ENCODE results near the gene PPP2R2C.

Gene PPP2R2C

DNA sequence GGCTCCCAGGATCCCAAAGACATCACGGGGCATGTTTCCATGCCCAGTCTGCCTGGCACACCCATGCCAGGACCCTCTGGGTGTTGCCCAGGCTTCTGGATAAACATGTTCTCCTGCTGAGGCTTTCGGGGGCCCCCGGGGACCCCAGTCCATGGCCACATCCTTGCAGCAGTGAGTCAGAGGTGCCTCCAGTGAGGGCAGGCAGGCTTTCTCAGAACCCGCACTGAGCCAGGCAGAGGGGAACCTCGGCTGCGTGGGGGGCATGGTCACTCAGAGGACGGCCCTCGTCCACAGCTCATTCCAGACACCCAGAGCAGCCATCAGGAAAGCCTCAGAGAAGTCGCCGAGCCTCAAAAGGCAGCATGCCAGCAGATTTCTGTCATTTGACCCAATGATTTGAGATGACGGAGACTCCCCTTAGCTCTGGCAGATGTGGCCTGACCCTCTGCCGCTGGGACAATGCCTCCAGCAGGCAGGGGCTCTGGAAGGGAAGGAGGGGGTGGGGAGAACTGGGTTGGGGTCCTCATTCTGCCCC, 54.8 kb downstream of the PPP2R2C start:
- DNase-seq (ENCODE audit: extremely low read depth, low read depth): no peak
- H3K4me3 ChIP-seq (replicated peaks; ENCODE audit: low read depth, low read length): no peak overlapping the region
- TF ChIP-seq, protein P1, sequence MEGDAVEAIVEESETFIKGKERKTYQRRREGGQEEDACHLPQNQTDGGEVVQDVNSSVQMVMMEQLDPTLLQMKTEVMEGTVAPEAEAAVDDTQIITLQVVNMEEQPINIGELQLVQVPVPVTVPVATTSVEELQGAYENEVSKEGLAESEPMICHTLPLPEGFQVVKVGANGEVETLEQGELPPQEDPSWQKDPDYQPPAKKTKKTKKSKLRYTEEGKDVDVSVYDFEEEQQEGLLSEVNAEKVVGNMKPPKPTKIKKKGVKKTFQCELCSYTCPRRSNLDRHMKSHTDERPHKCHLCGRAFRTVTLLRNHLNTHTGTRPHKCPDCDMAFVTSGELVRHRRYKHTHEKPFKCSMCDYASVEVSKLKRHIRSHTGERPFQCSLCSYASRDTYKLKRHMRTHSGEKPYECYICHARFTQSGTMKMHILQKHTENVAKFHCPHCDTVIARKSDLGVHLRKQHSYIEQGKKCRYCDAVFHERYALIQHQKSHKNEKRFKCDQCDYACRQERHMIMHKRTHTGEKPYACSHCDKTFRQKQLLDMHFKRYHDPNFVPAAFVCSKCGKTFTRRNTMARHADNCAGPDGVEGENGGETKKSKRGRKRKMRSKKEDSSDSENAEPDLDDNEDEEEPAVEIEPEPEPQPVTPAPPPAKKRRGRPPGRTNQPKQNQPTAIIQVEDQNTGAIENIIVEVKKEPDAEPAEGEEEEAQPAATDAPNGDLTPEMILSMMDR (IDR thresholded peaks at IDR 0.05; ENCODE audit: low read depth, low read length, missing control alignments): no peak

GRCh38 chr4:6416518-6417286, 55.7 kb downstream of the PPP2R2C start:
- no peak for DNase-seq (ENCODE audit: extremely low read depth, low read depth)
- TF ChIP-seq, protein P1 (IDR thresholded peaks at IDR 0.05; ENCODE audit: low read depth, low read length, missing control alignments): no peak

DNA sequence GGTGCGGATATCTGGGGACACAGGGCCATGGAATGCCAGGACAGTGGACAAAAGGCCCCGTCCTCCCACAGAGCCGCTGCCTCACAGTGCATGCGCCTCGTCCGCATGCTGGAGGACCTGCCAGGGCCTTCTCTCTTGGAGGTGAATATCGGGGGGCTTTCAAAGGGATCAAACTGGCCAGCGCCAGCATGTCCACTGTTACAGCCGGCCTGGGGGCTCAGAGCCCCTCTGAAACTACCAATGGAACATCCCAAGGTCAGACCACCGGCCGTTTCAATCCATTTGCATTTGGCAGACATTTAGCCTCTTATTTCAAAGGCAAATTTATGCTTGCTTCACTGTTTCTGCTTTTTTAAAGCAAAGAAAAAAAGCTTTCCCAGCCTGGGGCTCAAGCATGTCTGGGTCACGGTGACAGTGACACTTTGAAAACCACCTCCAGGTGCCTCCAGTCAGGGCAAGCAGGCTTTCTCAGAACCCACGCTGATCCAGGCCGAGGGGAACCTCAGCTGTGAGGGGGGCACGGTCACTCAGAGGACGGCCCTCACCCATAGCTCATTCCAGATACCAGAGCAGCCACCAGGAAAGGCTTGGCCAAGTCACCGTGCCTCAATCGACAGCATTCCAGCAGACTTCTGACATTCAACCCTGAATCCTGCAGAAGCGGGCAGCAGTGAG, 57.2 kb downstream of the PPP2R2C start:
- no peak overlapping the region for H3K4me3 ChIP-seq (replicated peaks; ENCODE audit: low read depth, low read length)
- no peak for DNase-seq (ENCODE audit: extremely low read depth, low read depth)
- TF ChIP-seq, protein P1 (IDR thresholded peaks at IDR 0.05; ENCODE audit: low read depth, low read length, missing control alignments): no peak

More at GRCh38 chr4:6416518-6417286, 55.7 kb downstream of the PPP2R2C start:
- H3K4me3 ChIP-seq (replicated peaks; ENCODE audit: low read depth, low read length): no peak overlapping the region

- no peak for DNase-seq (ENCODE audit: extremely low read depth, low read depth)
- TF ChIP-seq, protein P1 (IDR thresholded peaks at IDR 0.05; ENCODE audit: low read depth, low read length, missing control alignments): no peak
- no peak overlapping the region for H3K4me3 ChIP-seq (replicated peaks; ENCODE audit: low read depth, low read length)
Measured at GRCh38 chr4:6414578-6414977, 57.8 kb downstream of the PPP2R2C start.

DNA sequence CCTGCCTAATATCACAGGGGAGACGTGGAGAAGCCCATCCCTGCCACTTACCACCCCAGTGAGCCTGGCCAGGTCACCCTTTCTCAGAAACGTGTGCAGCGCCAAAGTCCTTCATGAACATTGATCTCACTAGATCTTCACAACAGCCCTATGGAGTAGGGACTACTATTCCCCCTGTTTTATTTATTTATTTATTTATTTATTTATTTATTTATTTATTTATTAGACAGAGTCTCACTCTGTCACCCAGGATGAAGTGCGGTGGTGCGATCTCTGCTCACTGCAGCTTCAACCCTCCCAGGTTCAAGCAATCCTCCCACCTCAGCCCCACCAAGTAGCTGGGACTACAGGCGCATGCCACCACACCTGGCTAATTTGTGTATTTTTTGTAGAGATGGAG, 61.8 kb downstream of the PPP2R2C start:
- no peak for DNase-seq (ENCODE audit: extremely low read depth, low read depth)
- TF ChIP-seq, protein P1 (IDR thresholded peaks at IDR 0.05; ENCODE audit: low read depth, low read length, missing control alignments): no peak
- H3K4me3 ChIP-seq (replicated peaks; ENCODE audit: low read depth, low read length): no peak overlapping the region

DNA sequence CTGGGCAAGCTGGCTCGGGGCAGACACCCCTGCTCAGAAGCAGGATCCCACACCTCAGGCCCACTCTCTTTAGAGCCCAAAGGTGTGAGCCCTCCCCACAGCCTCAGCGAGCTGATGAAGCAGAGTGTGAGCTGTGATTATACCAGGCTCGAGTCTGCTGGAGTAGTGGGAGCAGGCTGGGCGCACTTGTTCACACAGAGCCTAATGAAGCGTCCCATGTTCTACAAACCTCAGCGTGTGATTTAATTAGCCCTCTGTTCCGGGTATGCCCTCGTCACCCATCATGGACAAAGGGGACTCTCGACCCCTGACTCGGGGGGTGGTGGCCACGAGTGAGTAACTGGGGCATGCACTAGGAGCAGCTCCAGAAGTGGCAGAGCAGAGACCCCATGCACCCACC, 62.3 kb downstream of the PPP2R2C start:
- H3K4me3 ChIP-seq (replicated peaks; ENCODE audit: low read depth, low read length): no peak overlapping the region
- DNase-seq (ENCODE audit: extremely low read depth, low read depth): no peak
- TF ChIP-seq, protein P1 (IDR thresholded peaks at IDR 0.05; ENCODE audit: low read depth, low read length, missing control alignments): no peak
